Renal cortex interstitium (tissue), 11 donors: Measurements from ENCODE around the gene SLC38A2. TPM values are rescaled to one million over a fixed set of nuclear protein-coding genes. Genes with fewer than 3 reads are reported as not detected.

Experiments
- DNase-seq, 11 donors: peaks; one replicate each; pipeline ENCODE4 v3.0.0-alpha.2; 2013; ENCODE audit warnings: low read depth in 9 of 11, low spot score in 4 of 11; ENCODE audit errors: extremely low read depth in 1 of 11
- polyA plus RNA-seq, 3 donors: library from polyadenylated mRNA; unstranded; fragments of 120-200 nt; gene quantifications; one replicate each; pipeline ENCODE4 v1.2.1, GENCODE V29; 2013; ENCODE audit not compliant: insufficient read length in 3 of 3

SLC38A2 gene
- polyA plus RNA-seq, 3 donors: 168 to 236 (median 192) TPM

GRCh38 chr12:46383654-46384450 is 11.3 kb upstream of the SLC38A2 start:
- peak in 6 of 11 donors; percentile 61 to 73 (median 67) for DNase-seq

GRCh38 chr12:46382964-46383653 is 10.5 kb upstream of the SLC38A2 start:
- DNase-seq: peak; percentile 89 to 97 (median 94)

GRCh38 chr12:46382408-46382963 is 9.9 kb upstream of the SLC38A2 start:
- DNase-seq: no peak

GRCh38 chr12:46380881-46381280 is 8.3 kb upstream of the SLC38A2 start:
- DNase-seq: no peak

DNA sequence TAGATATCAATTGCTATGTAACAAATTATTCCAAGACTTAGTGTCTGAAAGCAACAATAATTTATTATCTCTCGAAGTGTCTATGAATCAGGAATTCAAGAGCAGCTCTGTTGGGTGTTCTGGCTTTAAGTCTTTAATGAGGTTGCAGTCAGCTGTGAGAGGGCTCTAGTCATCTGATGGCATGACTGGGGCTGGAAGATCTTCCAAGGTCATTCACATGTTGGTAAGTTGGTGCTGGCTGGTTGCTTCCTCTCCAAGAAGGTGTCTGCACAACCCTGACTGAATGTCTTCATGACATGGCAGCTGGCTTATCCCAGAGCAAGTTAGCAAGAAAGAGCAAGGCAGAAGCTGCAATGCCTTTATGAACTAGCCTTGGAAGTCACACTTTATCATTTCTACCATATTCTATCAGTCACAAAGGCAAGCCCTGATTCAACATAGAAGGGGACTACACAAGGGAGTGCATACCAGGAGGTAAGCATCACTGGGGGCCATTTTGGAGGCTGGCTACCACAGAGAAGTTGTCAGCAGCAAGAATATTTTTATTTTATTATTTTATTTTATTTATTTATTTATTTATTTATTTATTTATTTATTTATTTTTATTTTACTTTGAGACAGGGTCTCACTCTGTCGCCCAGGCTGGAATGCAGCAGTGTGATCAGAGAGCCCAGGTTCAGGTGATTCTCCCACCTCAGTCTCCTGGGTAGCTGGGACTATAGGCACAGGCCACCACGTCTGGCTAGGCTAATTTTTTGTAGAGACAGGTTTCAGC is 7.6 kb upstream of the SLC38A2 start:
- no peak for DNase-seq

GRCh38 chr12:46379352-46379751 is 6.8 kb upstream of the SLC38A2 start:
- DNase-seq: no peak

DNA sequence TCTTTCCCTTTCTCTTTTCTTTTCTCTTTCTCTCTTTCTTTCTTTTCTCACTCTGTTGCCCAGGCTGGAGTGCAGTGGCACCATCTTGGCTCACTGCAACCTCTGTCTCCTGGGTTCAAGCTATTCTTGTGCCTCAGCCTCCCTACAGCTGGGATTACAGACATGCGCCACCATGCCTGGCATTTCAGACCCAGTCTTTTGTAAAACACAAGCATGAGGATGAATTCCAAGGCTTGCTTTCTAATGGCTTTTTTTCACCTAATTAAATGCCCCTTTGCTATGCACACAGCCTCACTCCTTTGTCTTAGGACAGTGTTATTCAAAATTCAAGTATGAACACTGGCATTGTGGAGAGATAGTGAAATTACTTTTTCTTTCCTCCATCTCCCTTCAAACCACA is 6.0 kb upstream of the SLC38A2 start:
- DNase-seq: no peak

- no peak for DNase-seq
These were observed 5.1 kb upstream of the SLC38A2 start for GRCh38 chr12:46377678-46378077.

DNA sequence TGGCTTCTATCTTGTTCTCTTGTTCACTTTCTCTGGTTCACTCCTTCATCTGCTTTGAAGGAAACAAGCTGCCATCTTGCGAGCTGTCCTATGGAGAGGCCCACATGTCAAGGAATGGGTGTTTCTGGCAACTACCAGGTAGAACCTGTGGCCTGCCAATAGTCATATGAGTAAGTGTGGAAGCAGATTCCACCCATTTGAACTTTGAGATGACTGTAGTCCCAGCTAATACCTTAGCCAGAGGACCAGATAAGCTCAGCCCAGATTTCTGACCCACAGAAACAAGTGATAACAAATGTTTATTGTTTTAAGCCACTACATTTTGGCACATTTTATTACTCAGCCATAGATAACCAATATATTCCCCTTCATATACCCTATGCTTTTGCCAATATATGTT is 4.0 kb upstream of the SLC38A2 start:
- no peak for DNase-seq

DNA sequence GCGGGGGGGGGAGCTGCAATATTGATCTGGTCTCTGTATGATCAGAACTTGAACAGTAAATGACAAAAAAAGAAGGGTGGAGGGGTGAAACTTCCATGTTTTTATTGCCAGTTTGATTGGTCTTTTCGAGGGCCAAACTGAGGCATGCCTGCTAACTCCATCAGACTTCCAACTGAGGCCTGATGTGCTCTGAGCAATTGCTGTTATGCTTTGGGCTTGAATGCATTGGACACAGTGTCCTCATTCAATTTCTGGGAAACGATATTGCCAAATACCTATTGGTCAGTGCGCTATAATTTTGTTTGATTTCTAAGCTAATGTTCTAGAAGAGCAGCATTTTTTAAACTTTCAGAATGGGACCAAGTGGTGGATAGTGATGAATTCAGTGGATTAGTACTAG is 2.1 kb upstream of the SLC38A2 start:
- no peak for DNase-seq

GRCh38 chr12:46374310-46374709 is 1.7 kb upstream of the SLC38A2 start:
- no peak for DNase-seq

- peak in 4 of 11 donors; percentile 49 to 66 (median 62) for DNase-seq
These were observed 1.0 kb upstream of the SLC38A2 start for GRCh38 chr12:46373301-46374296.

- peak in 4 of 11 donors; percentile 34 to 45 (median 40) for DNase-seq
These were observed 642 bp downstream of the SLC38A2 start for GRCh38 chr12:46371718-46372543.

DNA sequence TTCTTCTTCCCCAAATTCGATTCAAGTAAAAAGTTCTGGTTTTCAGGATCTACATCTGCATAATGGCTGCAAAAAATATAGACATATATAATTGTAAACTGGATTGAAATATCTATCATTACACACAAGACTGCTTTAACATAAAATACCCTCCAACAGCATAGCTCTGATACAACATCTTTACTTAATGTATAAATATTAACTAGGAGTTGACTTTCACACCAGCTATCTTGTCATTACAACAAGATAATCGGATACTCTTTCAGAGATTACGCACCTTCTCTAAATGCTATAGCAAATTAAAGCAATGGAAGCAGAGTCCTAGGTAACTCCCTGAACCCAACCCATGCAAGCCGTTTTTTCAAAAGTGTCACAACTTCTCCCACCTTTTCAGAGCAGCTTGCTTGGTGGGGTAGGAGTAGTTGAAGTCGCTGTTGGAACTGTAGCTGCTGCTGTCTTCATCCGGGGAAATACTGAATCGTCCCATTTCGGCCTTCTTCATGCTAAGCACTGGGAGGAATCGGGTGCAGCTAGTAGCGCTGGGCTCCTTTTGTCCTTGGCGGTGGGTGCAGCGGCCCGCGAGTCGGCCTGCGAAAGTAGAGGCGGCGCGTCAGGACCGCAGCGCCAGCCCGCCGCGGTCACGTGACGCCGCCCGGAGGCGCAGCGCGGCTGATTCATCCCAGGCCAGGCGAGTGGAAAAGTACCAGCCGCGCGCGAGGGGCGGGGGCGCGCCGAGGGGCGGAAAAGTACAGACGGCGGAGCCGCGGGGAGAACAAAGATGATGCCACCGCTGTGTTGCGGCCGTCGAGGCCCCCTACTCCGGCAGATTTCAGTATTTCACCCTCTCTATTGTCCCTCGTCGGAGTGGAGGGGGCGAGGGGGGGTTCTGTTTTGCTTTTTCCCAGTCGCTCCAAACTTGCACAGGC is 1.5 kb downstream of the SLC38A2 start:
- DNase-seq: peak in 10 of 11 donors; percentile 70 to 86 (median 80)

DNA sequence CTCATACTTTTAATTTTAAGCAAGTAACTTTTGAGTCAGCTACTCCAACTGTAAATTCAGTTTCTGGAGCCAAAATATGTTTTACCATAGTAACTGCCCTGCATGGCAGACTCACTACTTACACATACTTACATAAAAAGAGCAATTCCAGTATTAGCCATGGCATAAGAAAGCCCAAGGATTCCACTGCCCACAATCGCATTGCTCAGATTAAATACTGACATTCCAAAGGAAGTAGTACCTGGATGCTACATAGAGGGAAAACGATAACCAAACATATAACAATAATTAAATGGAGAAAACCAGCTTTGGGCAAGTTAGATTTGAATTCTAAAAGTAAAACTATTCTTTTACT is 2.2 kb downstream of the SLC38A2 start:
- DNase-seq: no peak
